ENCODE measurements around the gene NUMBL. TPM values are rescaled to one million over a fixed set of nuclear protein-coding genes. Genes with fewer than 3 reads are reported as not detected.

NUMBL gene
- total and polyA plus RNA-seq, 4 donors: 1.1 to 4.6 (median 2.7) TPM

DNA sequence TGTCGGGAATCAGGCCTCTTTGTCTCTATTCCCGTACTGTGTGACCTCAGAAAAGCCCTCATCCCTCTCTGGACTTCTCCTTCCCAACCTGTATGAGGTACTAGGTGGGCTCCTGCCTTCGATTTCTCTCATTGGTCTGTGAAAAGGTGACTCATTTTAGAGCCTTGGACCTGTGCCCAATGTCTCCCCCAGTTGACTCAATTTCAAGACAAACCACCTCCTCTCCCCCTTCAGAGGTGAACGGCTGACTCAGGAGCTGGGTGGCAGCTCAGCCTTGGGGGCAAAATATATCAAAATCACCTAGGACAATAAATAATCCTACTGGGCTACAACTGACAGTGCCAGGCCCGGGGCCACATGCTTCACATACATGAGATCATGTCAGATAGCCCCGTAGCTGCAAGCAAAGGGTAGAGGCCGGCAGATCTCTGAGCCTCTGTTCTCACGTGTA is 25.6 kb upstream of the NUMBL start:
- no peak for TF ChIP-seq NR2F2 (IDR thresholded peaks at IDR 0.05)
- TF ChIP-seq RXRA (IDR thresholded peaks at IDR 0.05): no peak
- no peak for TF ChIP-seq MAX (IDR thresholded peaks at IDR 0.05)
- no peak for TF ChIP-seq CTCF (IDR thresholded peaks at IDR 0.05; ENCODE audit: low read depth, low read length, missing input control)
- TF ChIP-seq, protein P1, sequence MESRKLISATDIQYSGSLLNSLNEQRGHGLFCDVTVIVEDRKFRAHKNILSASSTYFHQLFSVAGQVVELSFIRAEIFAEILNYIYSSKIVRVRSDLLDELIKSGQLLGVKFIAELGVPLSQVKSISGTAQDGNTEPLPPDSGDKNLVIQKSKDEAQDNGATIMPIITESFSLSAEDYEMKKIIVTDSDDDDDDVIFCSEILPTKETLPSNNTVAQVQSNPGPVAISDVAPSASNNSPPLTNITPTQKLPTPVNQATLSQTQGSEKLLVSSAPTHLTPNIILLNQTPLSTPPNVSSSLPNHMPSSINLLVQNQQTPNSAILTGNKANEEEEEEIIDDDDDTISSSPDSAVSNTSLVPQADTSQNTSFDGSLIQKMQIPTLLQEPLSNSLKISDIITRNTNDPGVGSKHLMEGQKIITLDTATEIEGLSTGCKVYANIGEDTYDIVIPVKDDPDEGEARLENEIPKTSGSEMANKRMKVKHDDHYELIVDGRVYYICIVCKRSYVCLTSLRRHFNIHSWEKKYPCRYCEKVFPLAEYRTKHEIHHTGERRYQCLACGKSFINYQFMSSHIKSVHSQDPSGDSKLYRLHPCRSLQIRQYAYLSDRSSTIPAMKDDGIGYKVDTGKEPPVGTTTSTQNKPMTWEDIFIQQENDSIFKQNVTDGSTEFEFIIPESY (IDR thresholded peaks at IDR 0.05): no peak
- TF ChIP-seq, protein P2, sequence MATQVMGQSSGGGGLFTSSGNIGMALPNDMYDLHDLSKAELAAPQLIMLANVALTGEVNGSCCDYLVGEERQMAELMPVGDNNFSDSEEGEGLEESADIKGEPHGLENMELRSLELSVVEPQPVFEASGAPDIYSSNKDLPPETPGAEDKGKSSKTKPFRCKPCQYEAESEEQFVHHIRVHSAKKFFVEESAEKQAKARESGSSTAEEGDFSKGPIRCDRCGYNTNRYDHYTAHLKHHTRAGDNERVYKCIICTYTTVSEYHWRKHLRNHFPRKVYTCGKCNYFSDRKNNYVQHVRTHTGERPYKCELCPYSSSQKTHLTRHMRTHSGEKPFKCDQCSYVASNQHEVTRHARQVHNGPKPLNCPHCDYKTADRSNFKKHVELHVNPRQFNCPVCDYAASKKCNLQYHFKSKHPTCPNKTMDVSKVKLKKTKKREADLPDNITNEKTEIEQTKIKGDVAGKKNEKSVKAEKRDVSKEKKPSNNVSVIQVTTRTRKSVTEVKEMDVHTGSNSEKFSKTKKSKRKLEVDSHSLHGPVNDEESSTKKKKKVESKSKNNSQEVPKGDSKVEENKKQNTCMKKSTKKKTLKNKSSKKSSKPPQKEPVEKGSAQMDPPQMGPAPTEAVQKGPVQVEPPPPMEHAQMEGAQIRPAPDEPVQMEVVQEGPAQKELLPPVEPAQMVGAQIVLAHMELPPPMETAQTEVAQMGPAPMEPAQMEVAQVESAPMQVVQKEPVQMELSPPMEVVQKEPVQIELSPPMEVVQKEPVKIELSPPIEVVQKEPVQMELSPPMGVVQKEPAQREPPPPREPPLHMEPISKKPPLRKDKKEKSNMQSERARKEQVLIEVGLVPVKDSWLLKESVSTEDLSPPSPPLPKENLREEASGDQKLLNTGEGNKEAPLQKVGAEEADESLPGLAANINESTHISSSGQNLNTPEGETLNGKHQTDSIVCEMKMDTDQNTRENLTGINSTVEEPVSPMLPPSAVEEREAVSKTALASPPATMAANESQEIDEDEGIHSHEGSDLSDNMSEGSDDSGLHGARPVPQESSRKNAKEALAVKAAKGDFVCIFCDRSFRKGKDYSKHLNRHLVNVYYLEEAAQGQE (IDR thresholded peaks at IDR 0.05): no peak
- TF ChIP-seq FOXA1 (IDR thresholded peaks at IDR 0.05): no peak
- TF ChIP-seq FOXA2 (IDR thresholded peaks at IDR 0.05): no peak
- TF ChIP-seq JUND (IDR thresholded peaks at IDR 0.05): no peak
- TF ChIP-seq RAD21 (IDR thresholded peaks at IDR 0.05): no peak
- no peak for TF ChIP-seq HNF4G (IDR thresholded peaks at IDR 0.05)
- DNase-seq (ENCODE audit: low spot score): no peak
- WGBS: 16% methylated on average over 8 of the region's 8 CpGs

DNA sequence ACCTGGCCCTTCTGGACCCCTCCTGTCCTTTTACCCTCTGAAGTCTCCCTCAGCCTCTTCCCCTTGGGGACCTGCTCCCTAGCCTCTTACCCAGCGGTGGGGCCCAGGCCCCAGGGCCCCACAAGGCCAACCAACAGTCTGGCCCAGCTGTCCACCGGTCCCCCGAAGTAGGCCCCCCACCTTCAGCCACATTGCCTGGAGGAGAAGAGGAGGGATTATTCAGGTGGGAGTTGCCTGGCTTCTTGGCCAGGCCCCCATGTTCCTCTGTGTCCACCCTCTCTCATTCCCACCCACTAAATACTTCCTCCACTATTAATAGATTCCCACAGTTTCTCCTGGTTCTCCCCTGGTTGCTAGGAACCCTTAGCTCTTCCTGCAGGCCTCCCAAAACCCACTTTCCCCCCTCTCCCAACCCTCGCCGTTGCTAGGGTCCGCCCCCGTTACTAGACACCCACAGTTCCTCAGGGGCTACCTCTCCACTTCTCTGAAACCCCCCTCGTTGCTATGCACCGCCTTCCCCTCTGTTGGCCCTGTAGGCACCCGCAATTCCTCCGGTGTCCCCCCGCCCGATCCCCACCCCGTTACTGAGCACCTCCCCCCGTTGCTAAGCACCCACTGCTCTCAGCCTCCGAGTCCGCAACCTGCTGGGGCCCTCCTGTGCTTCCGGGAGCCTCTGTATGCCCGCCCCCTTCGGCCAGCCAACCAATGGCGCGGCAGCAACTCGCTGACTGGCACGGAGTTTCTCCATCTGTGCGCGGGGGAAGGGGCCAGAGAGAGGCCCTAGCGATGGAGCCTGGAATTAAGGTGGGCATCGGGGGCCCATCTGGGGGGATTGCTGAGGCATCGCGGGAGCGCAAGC is 24.2 kb upstream of the NUMBL start:
- Histone ChIP-seq H3K9ac (ENCODE audit: low read depth in 1 of 2, low read length in 2 of 2) (peak overlapping the region; percentile 33 to 62), H3K4me1 (ENCODE audit: control insufficient read depth in 4 of 4, insufficient read depth in 4 of 4, low read length in 3 of 4) (peaks cover 7 to 45% (median 34%) of the 10 kb centered on the region in 4 donors), H3K9me3 (ENCODE audit: control insufficient read depth in 4 of 4, low read length in 3 of 4) (no peaks in the 10 kb centered on the region), H3K27ac (ENCODE audit: low read depth in 1 of 2, low read length in 2 of 2) (peak overlapping the region; percentile 95 to 97), H3K4me3 (ENCODE audit: low read depth in 1 of 3, low read length in 3 of 3) (peak overlapping the region; percentile 53 to 91 (median 76)), H3K36me3 (ENCODE audit: control insufficient read depth in 4 of 4, insufficient read depth in 3 of 4, low read depth in 1 of 4, low read length in 3 of 4) (peaks cover 0 to 11% (median 8%) of the 10 kb centered on the region in 4 donors), H3K27me3 (ENCODE audit: control insufficient read depth in 4 of 4, insufficient read depth in 4 of 4, low read length in 3 of 4) (no peaks in the 10 kb centered on the region)
- DNase-seq (ENCODE audit: low spot score): peak; percentile 95
- TF ChIP-seq, protein P2 (IDR thresholded peaks at IDR 0.05): no peak
- peak; percentile 53 to 85 for TF ChIP-seq GABPA (IDR thresholded peaks at IDR 0.05 in 1 of 2, conservative IDR thresholded peaks at IDR 0.05 in 1 of 2)
- WGBS: 7% methylated on average over 31 of the region's 31 CpGs

More for the DNA sequence above, 25.6 kb upstream of the NUMBL start:
- Histone ChIP-seq H3K36me3 (ENCODE audit: control insufficient read depth in 4 of 4, insufficient read depth in 3 of 4, low read depth in 1 of 4, low read length in 3 of 4) (peaks cover 0 to 5% (median 4%) of the 10 kb centered on the region in 4 donors), H3K27ac (ENCODE audit: low read depth in 1 of 2, low read length in 2 of 2) (peak overlapping the region; percentile 95 to 97), H3K4me3 (ENCODE audit: low read depth in 1 of 3, low read length in 3 of 3) (peak overlapping the region; percentile 61 to 91 (median 66)), H3K27me3 (ENCODE audit: control insufficient read depth in 4 of 4, insufficient read depth in 4 of 4, low read length in 3 of 4) (no peaks in the 10 kb centered on the region), H3K9ac (ENCODE audit: low read depth in 1 of 2, low read length in 2 of 2) (peak overlapping the region; percentile 18 to 93), H3K9me3 (ENCODE audit: control insufficient read depth in 4 of 4, low read length in 3 of 4) (no peaks in the 10 kb centered on the region), H3K4me1 (ENCODE audit: control insufficient read depth in 4 of 4, insufficient read depth in 4 of 4, low read length in 3 of 4) (peaks cover 9 to 55% (median 39%) of the 10 kb centered on the region in 4 donors)

All from liver (tissue), 9 donors.